CD14-positive monocyte (primary cell): ENCODE data around the gene ZNF486. TPM values are rescaled to one million over a fixed set of nuclear protein-coding genes. Genes with fewer than 3 reads are reported as not detected.

Experiments used
- DNase-seq, 3 donors: peaks; one replicate each; pipeline ENCODE4 v3.0.0-alpha.2; 2011 to 2022
- H2AFZ ChIP-seq: 2 replicates; pipeline ENCODE4 v1.6.0; 2012; ENCODE audit warnings: mild to moderate bottlenecking, low read depth, low read length, inconsistent platforms; ENCODE audit not compliant: insufficient read depth, poor library complexity, severe bottlenecking
- H3K27ac ChIP-seq, 2 donors: 1 replicate in 1 of 2; 2 replicates in 1 of 2; pipeline ENCODE4 v1.5.1; 2012 to 2013; ENCODE audit warnings: low read length in 2 of 2, control low read depth in 1 of 2, inconsistent platforms in 1 of 2, low read depth in 1 of 2, mild to moderate bottlenecking in 1 of 2
- H3K27me3 ChIP-seq, 2 donors: one replicate each; pipeline versions ENCODE4 v1.6.0 to v1.6.1; 2011 to 2013; ENCODE audit warnings: low read length in 2 of 2; ENCODE audit not compliant: control insufficient read depth in 2 of 2, insufficient read depth in 2 of 2
- H3K36me3 ChIP-seq, 2 donors: replicated peaks in 1 of 2; 1 replicate in 1 of 2; 2 replicates in 1 of 2; pipeline versions ENCODE4 v1.5.1 to v1.6.1; 2012 to 2013; ENCODE audit warnings: low read length in 2 of 2, control low read depth in 1 of 2, inconsistent platforms in 1 of 2, mild to moderate bottlenecking in 1 of 2; ENCODE audit not compliant: insufficient read depth in 2 of 2, control insufficient read depth in 1 of 2
- H3K4me1 ChIP-seq, 2 donors: 1 replicate in 1 of 2; 2 replicates in 1 of 2; pipeline versions ENCODE4 v1.5.1 to v1.6.1; 2012 to 2013; ENCODE audit warnings: low read length in 2 of 2, control low read depth in 1 of 2, inconsistent platforms in 1 of 2, mild to moderate bottlenecking in 1 of 2, moderate library complexity in 1 of 2; ENCODE audit not compliant: insufficient read depth in 2 of 2, control insufficient read depth in 1 of 2
- H3K4me2 ChIP-seq: replicated peaks from 2 replicates; pipeline ENCODE3; 2012; ENCODE audit warnings: low read length, moderate library complexity, mild to moderate bottlenecking; ENCODE audit not compliant: poor library complexity, severe bottlenecking; ENCODE audit errors: extremely low read depth
- H3K4me3 ChIP-seq, 3 experiments: fragments of 200-600 bp in 1 of 3; sonication (generic) in 1 of 3; replicated peaks in 1 of 3; 1 replicate in 2 of 3; 2 replicates in 1 of 3; pipeline ENCODE4 v1.5.1; 2011 to 2013; ENCODE audit warnings: low read length in 3 of 3, mild to moderate bottlenecking in 3 of 3, control low read depth in 2 of 3, low read depth in 2 of 3, inconsistent platforms in 1 of 3, moderate library complexity in 1 of 3
- H3K79me2 ChIP-seq: 2 replicates; pipeline ENCODE4 v1.6.0; 2012; ENCODE audit warnings: mild to moderate bottlenecking, control low read depth, inconsistent platforms, low read length, moderate library complexity; ENCODE audit not compliant: insufficient read depth
- H3K9ac ChIP-seq: 2 replicates; pipeline ENCODE4 v1.6.0; 2017; ENCODE audit warnings: low read length, mild to moderate bottlenecking; ENCODE audit not compliant: insufficient read depth, poor library complexity, severe bottlenecking
- H3K9me3 ChIP-seq, 2 donors: replicated peaks in 1 of 2; 1 replicate in 1 of 2; 2 replicates in 1 of 2; pipeline versions ENCODE4 v1.5.1 to v1.6.1; 2012 to 2013; ENCODE audit warnings: low read length in 2 of 2, control low read depth in 1 of 2; ENCODE audit not compliant: control insufficient read depth in 1 of 2, insufficient read depth in 1 of 2
- H4K20me1 ChIP-seq: 2 replicates; pipeline ENCODE4 v1.6.0; 2012; ENCODE audit warnings: mild to moderate bottlenecking, low read length, control low read depth, moderate library complexity; ENCODE audit not compliant: insufficient read depth
- H3K27ac Mint-ChIP-seq, 7 donors: one replicate each; pipeline ENCODE4 v1.8.0; 2020; ENCODE audit warnings: mild to moderate bottlenecking in 7 of 7, mixed read lengths in 7 of 7, moderate library complexity in 6 of 7, inconsistent platforms in 2 of 7
- H3K27me3 Mint-ChIP-seq, 3 donors: one replicate each; pipeline ENCODE4 v1.8.0; 2021 to 2022; ENCODE audit warnings: low read depth in 3 of 3, mild to moderate bottlenecking in 3 of 3, mixed read lengths in 3 of 3, moderate library complexity in 3 of 3, inconsistent platforms in 1 of 3
- H3K36me3 Mint-ChIP-seq, 2 donors: one replicate each; pipeline ENCODE4 v1.8.0; 2020; ENCODE audit warnings: mixed read lengths in 2 of 2, inconsistent platforms in 1 of 2, mild to moderate bottlenecking in 1 of 2
- H3K4me1 Mint-ChIP-seq: one replicate; pipeline ENCODE4 v1.8.0; 2020; ENCODE audit warnings: mild to moderate bottlenecking, mixed read lengths
- H3K4me3 Mint-ChIP-seq, 2 donors: one replicate each; pipeline ENCODE4 v1.8.0; 2020; ENCODE audit warnings: mild to moderate bottlenecking in 2 of 2, mixed read lengths in 2 of 2, moderate library complexity in 1 of 2
- H3K9me3 Mint-ChIP-seq, 7 donors: one replicate each; pipeline ENCODE4 v1.8.0; 2020 to 2022; ENCODE audit warnings: mixed read lengths in 7 of 7, mild to moderate bottlenecking in 6 of 7, moderate library complexity in 6 of 7, inconsistent platforms in 2 of 7
- CTCF ChIP-seq: fragments of 200-600 bp; IDR thresholded peaks from one replicate; pipeline ENCODE4 v1.8.0; 2022; ENCODE audit warnings: antibody characterized with exemption, mild to moderate bottlenecking
- WGBS: methylation state at CpG from one replicate; pipeline ENCODE4 v1.1.5; 2013; ENCODE audit warnings: missing lambda C conversion rate; ENCODE audit not compliant: insufficient coverage; 5-methylcytosine and 5-hydroxymethylcytosine counted together
- intact Hi-C, 2 donors: fragments of 100-400 bp; cut with micrococcal nuclease; formaldehyde crosslinking; loops; one replicate each; pipeline versions ENCODE4 v1.15.0 to v1.15.1; 2023
- polyA plus RNA-seq, 3 donors: library from polyadenylated mRNA; depleted of rRNA in 1 of 3; unstranded in 2 of 3; stranded (reverse) in 1 of 3; fragments of 300-500 nt in 2 of 3; fragments of >200 nt in 1 of 3; fragmentation: Illumina TruSeq in 2 of 3; gene quantifications; 1 replicate in 2 of 3; 2 replicates in 1 of 3; pipeline ENCODE4 v1.2.3, GENCODE V29; 2012 to 2021

Gene ZNF486
- polyA plus RNA-seq, 3 donors: 0.44 to 0.72 (median 0.53) TPM

GRCh38 chr19:20243629-20244028 lies 76.6 kb downstream of the ZNF486 start:
- Mint-ChIP-seq H3K27ac (no peak overlapping the region), H3K36me3 (no peaks in the 10 kb centered on the region), H3K9me3 (peaks cover 0 to 38% (median 21%) of the 10 kb centered on the region in 7 donors), H3K27me3 (peaks cover 0 to 5% (median 0%) of the 10 kb centered on the region in 3 donors), H3K4me3 (no peak overlapping the region), H3K4me1 (no peaks in the 10 kb centered on the region)
- no peak for TF ChIP-seq CTCF
- H3K4me1 ChIP-seq: no peaks in the 10 kb centered on the region
- no peak overlapping the region for H2AFZ ChIP-seq
- 70% methylated on average over 3 of the region's 4 CpGs for WGBS
- H3K79me2 ChIP-seq: no peaks in the 10 kb centered on the region
- H3K27ac ChIP-seq: no peak overlapping the region
- no peak overlapping the region for H3K4me3 ChIP-seq
- DNase-seq: no peak
- H3K9me3 ChIP-seq: peaks cover 9 to 26% of the 10 kb centered on the region in 2 donors
- intact Hi-C loops: no loop called here
- H3K36me3 ChIP-seq: no peaks in the 10 kb centered on the region
- H3K4me2 ChIP-seq: no peak overlapping the region
- no peak overlapping the region for H3K9ac ChIP-seq
- no peaks in the 10 kb centered on the region for H3K27me3 ChIP-seq
- no peaks in the 10 kb centered on the region for H4K20me1 ChIP-seq

GRCh38 chr19:20244356-20244755 lies 77.3 kb downstream of the ZNF486 start:
- no peak overlapping the region for H3K4me3 ChIP-seq

More at GRCh38 chr19:20244356-20244755, 77.3 kb downstream of the ZNF486 start:
- Histone ChIP-seq H3K27ac (no peak overlapping the region), H3K4me1 (no peaks in the 10 kb centered on the region), H3K9ac (no peak overlapping the region), H3K36me3 (no peaks in the 10 kb centered on the region), H3K4me2 (no peak overlapping the region), H3K9me3 (peaks cover 5 to 22% of the 10 kb centered on the region in 2 donors), H3K79me2 (no peaks in the 10 kb centered on the region), H2AFZ (no peak overlapping the region), H3K27me3 (no peaks in the 10 kb centered on the region), H4K20me1 (no peaks in the 10 kb centered on the region)
- no peaks in the 10 kb centered on the region for H3K36me3 Mint-ChIP-seq
- no peak overlapping the region for H3K27ac Mint-ChIP-seq
- no CpG with 5 or more reads among the region's 3 CpGs for WGBS
- TF ChIP-seq CTCF: no peak
- H3K4me3 Mint-ChIP-seq: no peak overlapping the region
- H3K4me1 Mint-ChIP-seq: no peaks in the 10 kb centered on the region
- intact Hi-C loops: no loop called here
- peaks cover 0 to 2% (median 0%) of the 10 kb centered on the region in 3 donors for H3K27me3 Mint-ChIP-seq
- peaks cover 0 to 31% (median 21%) of the 10 kb centered on the region in 7 donors for H3K9me3 Mint-ChIP-seq
- DNase-seq: no peak
